ENCODE results near the gene CCDC24. TPM values are rescaled to one million over a fixed set of nuclear protein-coding genes. Genes with fewer than 3 reads are reported as not detected.

The CCDC24 gene
- total RNA-seq, 1 donor from 2014 or later: 4.2 TPM

DNA sequence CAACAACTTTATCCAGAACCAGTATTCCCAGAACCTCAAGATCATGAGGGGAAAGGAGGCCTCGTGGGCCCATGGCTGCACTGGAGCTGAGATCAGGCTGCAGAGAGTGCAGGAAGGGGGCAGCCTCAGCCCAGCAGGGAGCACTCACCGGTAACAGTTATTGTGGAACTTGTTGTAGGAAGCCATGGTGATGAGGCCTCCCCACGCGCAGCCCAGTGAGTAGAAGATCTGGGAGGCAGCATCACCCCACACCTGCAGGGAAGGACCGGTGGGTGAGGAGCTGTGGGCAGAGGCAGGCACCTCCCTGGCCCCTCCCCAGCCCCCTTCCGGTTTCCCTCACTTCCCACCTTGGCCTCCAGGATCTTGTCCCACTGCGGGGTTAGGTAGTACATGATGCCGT is 10.8 kb downstream of the CCDC24 start:
- Histone ChIP-seq H4K20me1 (ENCODE audit: insufficient read depth, low read length) (no peaks in the 10 kb centered on the region), H3K9me3 (ENCODE audit: insufficient read depth, low read depth, low read length) (no peaks in the 10 kb centered on the region), H3K36me3 (ENCODE audit: insufficient read depth, low read length) (no peaks in the 10 kb centered on the region), H3K4me2 (ENCODE audit: low read length) (no peak overlapping the region), H3K27ac (ENCODE audit: low read depth, low read length) (no peak overlapping the region), H3K4me1 (ENCODE audit: insufficient read depth, low read length) (no peaks in the 10 kb centered on the region), H3K79me2 (ENCODE audit: insufficient read depth, low read length) (no peaks in the 10 kb centered on the region), H3K27me3 (ENCODE audit: insufficient read depth, low read length) (no peaks in the 10 kb centered on the region), H3K9ac (ENCODE audit: low read length) (no peak overlapping the region), H2AFZ (ENCODE audit: low read depth, low read length) (no peak overlapping the region), H3K4me3 (ENCODE audit: insufficient read depth, low read depth, low read length) (no peak overlapping the region)
- Mint-ChIP-seq H3K4me3 (ENCODE audit: unreplicated experiment) (no peak overlapping the region), H3K36me3 (ENCODE audit: low read depth, unreplicated experiment) (peaks cover 25% of the 10 kb centered on the region), H3K4me1 (ENCODE audit: low read depth, unreplicated experiment) (no peaks in the 10 kb centered on the region), H3K27me3 (ENCODE audit: low read depth, unreplicated experiment) (peaks cover 5% of the 10 kb centered on the region), H3K27ac (ENCODE audit: unreplicated experiment) (no peak overlapping the region), H3K9me3 (ENCODE audit: unreplicated experiment) (no peaks in the 10 kb centered on the region)
- no peak for TF ChIP-seq EZH2 (IDR thresholded peaks at IDR 0.05; ENCODE audit: insufficient read depth, low read length)
- TF ChIP-seq, protein P1, sequence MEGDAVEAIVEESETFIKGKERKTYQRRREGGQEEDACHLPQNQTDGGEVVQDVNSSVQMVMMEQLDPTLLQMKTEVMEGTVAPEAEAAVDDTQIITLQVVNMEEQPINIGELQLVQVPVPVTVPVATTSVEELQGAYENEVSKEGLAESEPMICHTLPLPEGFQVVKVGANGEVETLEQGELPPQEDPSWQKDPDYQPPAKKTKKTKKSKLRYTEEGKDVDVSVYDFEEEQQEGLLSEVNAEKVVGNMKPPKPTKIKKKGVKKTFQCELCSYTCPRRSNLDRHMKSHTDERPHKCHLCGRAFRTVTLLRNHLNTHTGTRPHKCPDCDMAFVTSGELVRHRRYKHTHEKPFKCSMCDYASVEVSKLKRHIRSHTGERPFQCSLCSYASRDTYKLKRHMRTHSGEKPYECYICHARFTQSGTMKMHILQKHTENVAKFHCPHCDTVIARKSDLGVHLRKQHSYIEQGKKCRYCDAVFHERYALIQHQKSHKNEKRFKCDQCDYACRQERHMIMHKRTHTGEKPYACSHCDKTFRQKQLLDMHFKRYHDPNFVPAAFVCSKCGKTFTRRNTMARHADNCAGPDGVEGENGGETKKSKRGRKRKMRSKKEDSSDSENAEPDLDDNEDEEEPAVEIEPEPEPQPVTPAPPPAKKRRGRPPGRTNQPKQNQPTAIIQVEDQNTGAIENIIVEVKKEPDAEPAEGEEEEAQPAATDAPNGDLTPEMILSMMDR (IDR thresholded peaks at IDR 0.05; ENCODE audit: insufficient read depth, low read depth, low read length): no peak
- DNase-seq (ENCODE audit: low read depth) (no peak), FAIRE-seq (no peak)

GRCh38 chr1:44002606-44003157 is 11.3 kb downstream of the CCDC24 start:
- H3K4me1 ChIP-seq (ENCODE audit: insufficient read depth, low read length): no peaks in the 10 kb centered on the region
- H2AFZ ChIP-seq (ENCODE audit: low read depth, low read length): no peak overlapping the region
- FAIRE-seq (no peak), DNase-seq (ENCODE audit: low read depth) (no peak)
- H3K79me2 ChIP-seq (ENCODE audit: insufficient read depth, low read length): no peaks in the 10 kb centered on the region
- TF ChIP-seq, protein P1 (IDR thresholded peaks at IDR 0.05; ENCODE audit: insufficient read depth, low read depth, low read length): no peak
- TF ChIP-seq EZH2 (IDR thresholded peaks at IDR 0.05; ENCODE audit: insufficient read depth, low read length): no peak
- peaks cover 29% of the 10 kb centered on the region for H3K36me3 Mint-ChIP-seq (ENCODE audit: low read depth, unreplicated experiment)
- H3K9ac ChIP-seq (ENCODE audit: low read length): no peak overlapping the region
- H3K27ac ChIP-seq (ENCODE audit: low read depth, low read length): no peak overlapping the region
- peaks cover 5% of the 10 kb centered on the region for H3K27me3 Mint-ChIP-seq (ENCODE audit: low read depth, unreplicated experiment)
- no peak overlapping the region for H3K4me3 ChIP-seq (ENCODE audit: insufficient read depth, low read depth, low read length)
- no peak overlapping the region for H3K4me3 Mint-ChIP-seq (ENCODE audit: unreplicated experiment)
- H3K4me1 Mint-ChIP-seq (ENCODE audit: low read depth, unreplicated experiment): no peaks in the 10 kb centered on the region
- H3K9me3 ChIP-seq (ENCODE audit: insufficient read depth, low read depth, low read length): no peaks in the 10 kb centered on the region
- H3K4me2 ChIP-seq (ENCODE audit: low read length): no peak overlapping the region
- H3K27ac Mint-ChIP-seq (ENCODE audit: unreplicated experiment): no peak overlapping the region
- no peaks in the 10 kb centered on the region for H4K20me1 ChIP-seq (ENCODE audit: insufficient read depth, low read length)
- H3K9me3 Mint-ChIP-seq (ENCODE audit: unreplicated experiment): no peaks in the 10 kb centered on the region
- H3K27me3 ChIP-seq (ENCODE audit: insufficient read depth, low read length): no peaks in the 10 kb centered on the region
- no peaks in the 10 kb centered on the region for H3K36me3 ChIP-seq (ENCODE audit: insufficient read depth, low read length)

DNA sequence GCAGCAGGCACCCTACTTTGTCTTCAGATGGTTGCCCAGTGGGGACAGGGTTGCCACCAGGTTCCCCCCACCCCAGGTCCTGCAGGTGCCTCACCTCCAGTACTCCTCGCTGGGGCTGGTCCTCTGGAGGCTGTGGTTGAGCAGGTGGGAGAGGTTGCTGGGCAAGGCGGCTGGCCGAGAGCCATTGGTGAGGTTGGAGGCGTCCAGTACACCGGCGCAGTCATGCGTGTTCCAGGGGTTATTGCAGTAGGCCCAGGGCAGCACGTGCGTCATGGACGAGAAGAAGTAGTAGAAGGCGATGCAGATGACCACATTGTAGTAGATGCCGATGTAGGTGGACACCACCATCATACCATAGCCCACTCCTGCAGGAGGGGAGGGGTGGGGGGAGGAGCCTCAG is 16.9 kb downstream of the CCDC24 start:
- no peaks in the 10 kb centered on the region for H3K27me3 ChIP-seq (ENCODE audit: insufficient read depth, low read length)
- no peaks in the 10 kb centered on the region for H3K9me3 ChIP-seq (ENCODE audit: insufficient read depth, low read depth, low read length)
- H3K79me2 ChIP-seq (ENCODE audit: insufficient read depth, low read length): no peaks in the 10 kb centered on the region
- no peaks in the 10 kb centered on the region for H3K4me1 ChIP-seq (ENCODE audit: insufficient read depth, low read length)
- Mint-ChIP-seq H3K9me3 (ENCODE audit: unreplicated experiment) (no peaks in the 10 kb centered on the region), H3K4me1 (ENCODE audit: low read depth, unreplicated experiment) (no peaks in the 10 kb centered on the region), H3K27me3 (ENCODE audit: low read depth, unreplicated experiment) (peaks cover 5% of the 10 kb centered on the region), H3K36me3 (ENCODE audit: low read depth, unreplicated experiment) (peaks cover 12% of the 10 kb centered on the region), H3K4me3 (ENCODE audit: unreplicated experiment) (no peak overlapping the region), H3K27ac (ENCODE audit: unreplicated experiment) (peak overlapping the region; percentile 69)
- H3K4me2 ChIP-seq (ENCODE audit: low read length): no peak overlapping the region
- no peak overlapping the region for H3K27ac ChIP-seq (ENCODE audit: low read depth, low read length)
- H3K36me3 ChIP-seq (ENCODE audit: insufficient read depth, low read length): no peaks in the 10 kb centered on the region
- no peak overlapping the region for H2AFZ ChIP-seq (ENCODE audit: low read depth, low read length)
- FAIRE-seq (no peak), DNase-seq (ENCODE audit: low read depth) (no peak)
- TF ChIP-seq EZH2 (IDR thresholded peaks at IDR 0.05; ENCODE audit: insufficient read depth, low read length): no peak
- TF ChIP-seq, protein P1 (IDR thresholded peaks at IDR 0.05; ENCODE audit: insufficient read depth, low read depth, low read length): no peak
- H3K4me3 ChIP-seq (ENCODE audit: insufficient read depth, low read depth, low read length): no peak overlapping the region
- no peaks in the 10 kb centered on the region for H4K20me1 ChIP-seq (ENCODE audit: insufficient read depth, low read length)
- no peak overlapping the region for H3K9ac ChIP-seq (ENCODE audit: low read length)
